GM18867 (cell line): ENCODE data around the gene DROSHA.
"Not testable (repeated sequence)": the region's sequence is repeated elsewhere in the genome, so short reads cannot be mapped to it uniquely, and the experiment has no call there.

Experiments
- ATAC-seq: cut with Tn5 transposase; IDR thresholded peaks from one replicate; pipeline ENCODE4 v1.9.1; 2021; ENCODE audit warnings: mild to moderate bottlenecking, moderate library complexity; ENCODE audit not compliant: unreplicated experiment

Gene DROSHA

GRCh38 chr5:31531888-31532547 lies at the start of gene DROSHA, which contains the start of gene C5orf22:
Gene DROSHA, minus strand, starts transcription at chr5:31532093. Its CDS starts 3,034 bp downstream, at chr5:31529059.
Gene C5orf22, plus strand, starts transcription at chr5:31532301. Its CDS starts 92 bp downstream, at chr5:31532393.
- peak; percentile 94 for ATAC-seq

GRCh38 chr5:31579558-31579957 lies 47.7 kb upstream of the DROSHA start:
- ATAC-seq, result no peak

GRCh38 chr5:31577438-31577837 lies 45.5 kb upstream of the DROSHA start:
- ATAC-seq, result no peak

- ATAC-seq, result no peak
Measured at GRCh38 chr5:31574772-31575171, 42.9 kb upstream of the DROSHA start.

GRCh38 chr5:31573494-31574142 lies 41.7 kb upstream of the DROSHA start:
- peak; percentile 91 for ATAC-seq

DNA sequence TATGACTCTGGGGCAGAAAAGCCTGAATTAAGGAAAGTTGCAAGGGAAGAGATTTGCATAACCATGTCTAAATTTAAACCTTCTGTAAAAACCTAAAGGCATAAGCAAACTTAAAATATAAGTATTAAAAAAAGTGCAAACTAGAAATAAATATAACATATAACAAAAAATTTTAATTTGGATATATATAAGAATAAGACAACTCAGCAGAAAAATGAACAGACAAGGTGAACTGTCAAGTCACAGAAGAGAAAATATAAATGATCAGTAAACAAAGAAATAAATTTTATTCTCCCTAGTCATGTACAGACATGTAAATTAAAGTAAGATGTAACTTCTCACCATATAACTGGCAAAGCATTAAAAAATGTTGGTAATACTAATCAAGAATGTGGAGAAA lies 37.2 kb upstream of the DROSHA start:
- no peak for ATAC-seq

DNA sequence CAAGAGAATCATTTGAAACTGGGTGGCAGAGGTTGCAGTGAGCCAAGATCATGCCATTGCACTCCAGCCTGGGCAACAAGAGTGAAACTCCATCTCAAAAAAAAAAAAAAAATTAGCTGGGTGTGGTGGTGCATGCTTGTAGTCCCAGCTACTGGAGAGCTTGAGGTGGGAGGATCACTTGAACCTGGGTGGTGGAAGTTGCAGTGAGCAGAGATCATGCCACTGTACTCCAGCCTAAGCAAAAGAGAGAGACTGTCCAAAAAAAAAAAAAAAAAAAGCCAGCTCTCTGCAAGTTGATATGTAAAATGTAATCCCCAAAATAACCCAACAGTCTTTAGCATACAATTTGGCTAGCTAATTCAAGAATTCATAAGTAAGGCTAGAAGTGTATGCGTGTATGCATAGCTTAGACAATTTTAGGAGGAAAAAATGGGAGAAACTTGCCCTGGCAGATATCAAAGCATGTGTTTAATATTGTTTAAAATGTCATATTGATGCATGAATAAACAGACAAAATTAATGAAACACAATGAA lies 36.5 kb upstream of the DROSHA start:
- ATAC-seq, result no peak

DNA sequence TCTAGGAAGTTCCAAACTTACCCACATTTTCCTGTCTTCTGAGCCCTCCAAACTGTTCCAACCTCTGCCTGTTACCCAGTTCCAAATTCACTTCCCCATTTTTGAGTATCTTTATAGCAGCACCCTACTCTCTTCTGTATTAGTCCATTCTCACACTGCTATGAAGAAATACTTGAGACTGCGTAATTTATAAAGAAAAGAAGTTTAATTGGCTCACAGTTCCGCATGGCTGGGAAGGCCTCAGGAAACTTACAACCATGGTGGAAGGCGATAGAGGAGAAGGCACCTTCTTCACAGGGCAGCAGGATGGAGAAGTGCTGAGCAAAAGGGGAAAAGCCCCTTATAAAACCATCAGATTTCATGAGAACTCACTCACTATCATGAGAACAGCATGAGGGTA lies 34.5 kb upstream of the DROSHA start:
- ATAC-seq, result not testable (repeated sequence)

- no peak for ATAC-seq
Measured at GRCh38 chr5:31563216-31563615, 31.3 kb upstream of the DROSHA start.

- ATAC-seq, result no peak
Measured at GRCh38 chr5:31561946-31562345, 30.1 kb upstream of the DROSHA start.

- no peak for ATAC-seq
Measured at GRCh38 chr5:31559942-31560341, 28.0 kb upstream of the DROSHA start.

DNA sequence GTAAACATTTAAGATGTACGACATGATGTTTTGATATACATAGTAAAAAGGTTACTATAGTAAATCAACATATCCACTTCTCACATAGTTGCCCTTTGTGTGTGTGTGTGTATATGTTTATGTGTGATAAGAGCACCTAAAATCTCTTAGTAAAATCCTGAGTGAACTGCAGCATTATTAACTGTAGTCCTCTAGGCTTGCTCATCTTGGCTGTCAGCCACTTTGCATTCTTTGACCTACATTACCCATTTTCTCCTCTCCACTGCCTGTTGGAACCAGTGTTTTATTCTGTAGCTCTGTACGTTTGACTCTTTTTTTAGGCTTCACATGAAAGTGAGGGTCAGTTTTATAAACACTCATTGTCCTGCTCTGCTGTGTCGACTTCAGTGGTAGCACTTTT lies 24.6 kb upstream of the DROSHA start:
- ATAC-seq, result no peak

GRCh38 chr5:31554552-31554951 lies 22.7 kb upstream of the DROSHA start:
- no peak for ATAC-seq

- ATAC-seq, result no peak
Measured at GRCh38 chr5:31553863-31554262, 22.0 kb upstream of the DROSHA start.

- no peak for ATAC-seq
Measured at GRCh38 chr5:31551878-31552277, 20.0 kb upstream of the DROSHA start.

- ATAC-seq, result not testable (repeated sequence)
Measured at GRCh38 chr5:31549114-31549513, 17.2 kb upstream of the DROSHA start.

GRCh38 chr5:31537851-31538250 lies 6.0 kb upstream of the DROSHA start:
- ATAC-seq, result no peak

GRCh38 chr5:31537349-31537748 lies 5.5 kb upstream of the DROSHA start:
- no peak for ATAC-seq

DNA sequence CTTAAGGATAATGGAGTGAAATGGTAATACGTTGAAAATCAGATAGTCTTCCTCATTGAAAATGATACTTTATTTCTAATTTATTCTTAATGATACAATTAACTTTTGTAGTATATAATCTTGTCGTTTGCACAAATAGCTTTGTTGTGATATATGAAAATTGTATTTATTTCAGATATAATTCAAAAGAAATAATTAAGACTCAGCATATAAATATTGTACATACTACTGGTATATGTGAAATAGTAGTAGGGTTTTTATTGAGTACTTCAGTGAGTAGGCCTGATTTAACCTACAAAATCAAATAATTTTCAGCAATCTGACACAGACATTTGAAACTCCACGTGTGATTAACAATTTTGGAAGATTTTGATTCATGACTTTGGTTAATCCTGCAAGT lies 5.0 kb upstream of the DROSHA start:
- ATAC-seq, result no peak

DNA sequence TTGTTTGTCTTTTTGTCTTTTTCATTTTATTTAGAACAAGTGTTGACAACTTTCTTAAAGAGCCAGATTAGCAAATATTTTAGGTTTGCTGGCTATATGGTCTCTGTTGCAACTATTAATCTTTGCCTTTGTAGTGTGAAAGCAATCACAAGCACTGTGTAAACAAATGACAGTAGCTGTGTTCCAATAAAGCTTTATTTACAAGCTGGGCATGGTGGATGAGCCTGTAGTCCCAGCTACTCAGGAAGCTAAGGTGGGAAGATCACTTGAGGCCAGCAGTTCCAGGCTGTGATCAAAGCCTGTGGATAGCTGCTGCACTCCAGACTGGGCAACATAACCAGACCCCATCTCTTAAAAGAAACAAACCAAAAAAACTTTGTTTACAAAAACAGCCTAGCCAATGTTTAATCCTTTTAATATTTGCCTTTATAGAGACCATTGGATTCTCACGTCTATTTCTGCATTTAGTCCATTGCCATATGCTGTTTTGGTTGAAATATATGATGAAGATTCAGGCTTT lies 2.7 kb upstream of the DROSHA start:
- no peak for ATAC-seq

- peak; percentile 37 for ATAC-seq
Measured at GRCh38 chr5:31531543-31531887, 378 bp downstream of the DROSHA start.
